Stimulated activated CD8-positive, alpha-beta memory T cell treated with anti-CD3 and anti-CD28 coated beads, Interleukin-7, amount 100 ng/mL, for 1 hour (primary cell): ENCODE measurements around the gene HOXC9.

ENCODE experiments used
- DNase-seq, 2 donors: peaks; one replicate each; pipeline ENCODE4 v3.0.0-alpha.2; 2020; ENCODE audit warnings: low read depth in 2 of 2

Gene HOXC9

GRCh38 chr12:54002278-54002914 lies 2.4 kb downstream of the HOXC9 start:
- no peak for DNase-seq

- no peak for DNase-seq
These were observed 3.0 kb downstream of the HOXC9 start for GRCh38 chr12:54002915-54003389.

- DNase-seq: no peak
These were observed 3.7 kb downstream of the HOXC9 start for GRCh38 chr12:54003625-54004024.

- DNase-seq: no peak
These were observed 4.3 kb downstream of the HOXC9 start for GRCh38 chr12:54004063-54004840.

DNA sequence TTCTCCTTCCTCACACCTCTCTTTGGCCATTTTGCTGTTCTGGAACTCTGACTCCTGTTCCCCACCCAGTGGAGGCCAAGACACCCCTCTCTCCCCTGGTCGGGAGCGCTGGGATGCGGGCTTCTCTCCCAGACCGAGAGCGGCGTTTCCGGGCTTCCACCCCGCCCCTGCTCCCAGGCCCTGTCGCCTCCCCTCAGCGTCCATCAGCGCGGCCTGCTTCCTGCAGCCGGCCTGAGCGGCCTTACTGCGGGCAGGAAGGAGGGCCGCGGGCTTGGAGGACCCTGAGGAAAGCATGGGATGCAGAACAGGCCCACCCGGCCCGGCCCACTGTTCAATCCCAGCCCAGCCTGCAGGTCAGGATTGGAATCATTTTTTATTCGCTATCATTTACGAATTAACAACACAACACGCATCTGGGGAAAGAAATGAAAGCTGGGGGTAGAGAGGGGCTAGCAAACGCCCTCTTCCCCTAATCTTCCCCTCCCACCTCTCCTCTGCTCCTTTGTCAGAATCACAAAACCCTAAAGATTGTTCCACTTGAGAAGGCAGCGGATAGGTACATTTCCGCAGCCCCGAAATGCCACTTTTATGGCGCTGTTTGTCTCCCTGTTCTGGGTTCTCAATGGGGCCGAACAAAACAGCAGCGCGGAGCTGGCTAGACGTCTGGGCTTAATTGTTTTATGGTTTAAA lies 5.0 kb downstream of the HOXC9 start:
- no peak for DNase-seq

DNA sequence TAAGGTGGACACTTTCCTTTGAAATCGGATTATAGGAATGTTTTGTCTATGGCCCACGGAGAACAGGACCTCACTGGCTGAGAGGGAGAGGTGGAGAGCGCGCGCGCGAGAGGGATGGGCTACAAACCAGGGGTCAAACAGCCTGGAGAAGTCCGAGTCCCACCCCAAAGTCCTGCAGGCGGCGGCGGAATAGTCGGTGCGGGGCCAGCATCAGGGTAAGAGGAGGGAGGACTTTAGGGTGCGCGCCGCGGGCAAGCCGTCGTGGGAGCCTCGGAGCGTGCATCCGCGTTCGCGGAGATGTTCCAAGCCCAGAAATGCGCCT lies 5.5 kb downstream of the HOXC9 start:
- DNase-seq: no peak

- peak; percentile 70 to 78 for DNase-seq
These were observed 6.0 kb downstream of the HOXC9 start for GRCh38 chr12:54005853-54006558.

DNA sequence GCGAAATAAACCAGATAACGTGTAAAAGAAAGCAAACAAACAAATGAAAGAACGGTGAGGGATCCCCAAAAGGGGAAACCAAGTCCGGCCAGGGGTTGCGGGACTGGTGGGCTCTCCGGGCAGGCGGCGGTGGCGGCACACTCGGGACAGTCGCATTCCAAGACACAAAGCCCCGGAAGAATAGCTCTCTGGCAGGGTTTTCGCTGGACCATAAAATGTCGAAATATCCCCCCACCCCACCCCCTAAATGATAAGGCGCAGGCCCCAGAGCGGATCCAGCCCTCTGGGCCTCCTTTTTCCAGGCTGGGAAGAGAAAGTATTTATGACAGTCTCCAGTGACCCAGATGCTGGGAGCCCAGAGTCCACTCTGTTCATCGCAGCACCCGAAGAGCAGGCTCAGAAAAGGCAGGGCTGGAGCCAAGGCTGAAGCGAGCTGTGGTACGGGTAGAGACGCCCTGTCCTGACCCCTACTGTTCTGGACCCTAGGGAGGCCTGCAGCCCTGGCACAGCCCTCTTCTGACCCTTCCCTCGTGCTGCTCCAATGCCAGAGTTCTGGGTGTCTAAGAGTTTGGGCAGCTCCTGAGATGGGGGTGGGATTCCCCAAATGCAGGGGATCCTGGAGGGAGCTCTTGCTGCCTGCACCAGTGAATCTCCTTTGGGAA lies 6.7 kb downstream of the HOXC9 start:
- DNase-seq: no peak

- DNase-seq: no peak
These were observed 7.7 kb downstream of the HOXC9 start for GRCh38 chr12:54007538-54008259.

DNA sequence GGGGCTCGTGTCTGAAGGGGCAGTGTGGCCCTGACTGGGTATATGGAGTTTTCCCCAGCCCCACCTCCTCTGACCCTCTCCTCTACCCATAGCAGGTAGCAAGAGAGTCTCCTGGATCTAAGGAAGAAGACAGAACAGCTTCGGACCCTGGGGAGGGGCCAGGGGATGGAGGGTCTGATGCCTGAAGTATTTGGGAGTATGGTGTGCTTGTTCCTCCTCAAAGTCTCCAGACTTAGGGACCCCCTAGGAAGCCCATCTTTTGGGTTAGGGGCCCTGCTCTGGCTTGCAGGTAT lies 8.2 kb downstream of the HOXC9 start:
- no peak for DNase-seq

DNA sequence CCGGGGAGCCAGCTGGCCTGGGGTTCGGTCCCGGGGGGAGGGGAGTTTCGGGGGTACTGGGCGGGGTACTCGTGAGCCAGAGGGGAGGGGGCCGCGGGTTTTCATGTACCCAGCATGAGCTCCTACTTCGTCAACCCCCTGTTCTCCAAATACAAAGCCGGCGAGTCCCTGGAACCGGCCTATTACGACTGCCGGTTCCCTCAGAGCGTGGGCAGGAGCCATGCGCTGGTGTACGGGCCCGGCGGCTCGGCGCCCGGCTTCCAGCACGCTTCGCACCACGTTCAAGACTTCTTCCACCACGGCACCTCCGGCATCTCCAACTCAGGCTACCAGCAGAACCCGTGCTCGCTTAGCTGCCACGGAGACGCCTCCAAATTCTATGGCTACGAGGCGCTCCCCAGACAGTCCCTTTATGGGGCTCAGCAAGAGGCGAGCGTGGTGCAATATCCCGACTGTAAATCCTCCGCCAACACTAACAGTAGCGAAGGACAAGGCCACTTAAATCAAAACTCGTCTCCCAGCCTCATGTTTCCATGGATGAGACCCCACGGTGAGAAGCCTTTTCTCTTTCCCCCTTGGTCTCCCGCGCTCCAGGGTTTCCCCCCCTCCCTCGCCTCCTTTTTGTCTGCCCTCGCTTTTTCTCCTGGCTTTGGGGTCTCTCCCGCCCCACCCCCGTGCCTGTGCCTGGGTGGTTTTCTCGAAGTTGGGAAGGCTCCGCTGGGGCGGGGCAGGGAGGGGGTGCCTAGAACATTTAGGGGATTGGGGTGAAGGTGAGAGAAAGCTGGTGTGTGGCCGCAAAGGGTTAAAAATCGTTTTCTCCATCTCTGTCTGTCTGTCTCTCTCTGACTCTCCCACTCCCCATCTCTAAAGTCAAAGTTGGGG lies 9.5 kb downstream of the HOXC9 start:
- DNase-seq: no peak

DNA sequence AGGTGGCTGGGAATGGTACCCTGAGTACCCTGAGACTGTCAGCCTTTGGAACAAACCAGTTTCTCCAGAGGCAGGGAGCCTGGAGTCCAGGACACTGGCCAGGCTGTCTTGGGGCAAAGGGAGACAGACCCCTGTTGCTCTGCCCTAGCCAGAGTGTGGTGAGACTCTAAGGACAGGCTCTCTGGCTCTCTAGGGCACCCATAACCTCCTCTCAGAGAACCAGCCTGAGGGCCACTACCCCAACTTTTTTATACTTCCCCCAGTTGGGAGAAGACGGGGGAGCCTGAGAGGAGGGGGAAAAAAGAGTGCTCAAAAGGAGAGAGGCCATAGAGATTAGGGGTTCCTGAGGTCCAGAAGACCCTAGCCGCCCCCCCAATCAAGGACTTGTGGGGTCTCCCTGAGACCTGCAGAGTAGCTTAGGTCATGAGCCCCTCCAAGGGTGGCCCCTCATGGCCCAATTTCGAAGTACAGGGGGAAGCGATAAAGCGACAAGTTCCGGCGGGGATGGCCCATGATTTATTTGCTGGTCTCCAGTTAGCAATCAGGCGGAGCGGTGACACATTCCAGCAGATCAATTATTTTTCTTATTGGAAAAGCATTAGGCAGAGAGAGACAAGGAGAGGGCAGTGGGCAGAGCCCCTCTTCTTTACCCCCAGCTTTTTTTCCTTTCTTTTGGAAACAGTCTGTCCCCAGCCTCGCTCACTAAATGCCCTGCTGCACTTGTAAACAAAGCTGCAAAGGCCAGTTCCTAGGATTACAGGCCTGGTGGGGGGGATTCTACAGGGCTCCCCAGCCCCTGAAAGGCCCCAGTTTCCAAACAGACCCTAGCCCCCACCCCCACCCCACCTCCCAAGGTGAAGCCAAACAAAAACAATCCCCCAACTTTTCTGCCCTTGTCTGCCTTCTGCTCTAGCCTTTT lies 10.4 kb downstream of the HOXC9 start:
- DNase-seq: no peak

DNA sequence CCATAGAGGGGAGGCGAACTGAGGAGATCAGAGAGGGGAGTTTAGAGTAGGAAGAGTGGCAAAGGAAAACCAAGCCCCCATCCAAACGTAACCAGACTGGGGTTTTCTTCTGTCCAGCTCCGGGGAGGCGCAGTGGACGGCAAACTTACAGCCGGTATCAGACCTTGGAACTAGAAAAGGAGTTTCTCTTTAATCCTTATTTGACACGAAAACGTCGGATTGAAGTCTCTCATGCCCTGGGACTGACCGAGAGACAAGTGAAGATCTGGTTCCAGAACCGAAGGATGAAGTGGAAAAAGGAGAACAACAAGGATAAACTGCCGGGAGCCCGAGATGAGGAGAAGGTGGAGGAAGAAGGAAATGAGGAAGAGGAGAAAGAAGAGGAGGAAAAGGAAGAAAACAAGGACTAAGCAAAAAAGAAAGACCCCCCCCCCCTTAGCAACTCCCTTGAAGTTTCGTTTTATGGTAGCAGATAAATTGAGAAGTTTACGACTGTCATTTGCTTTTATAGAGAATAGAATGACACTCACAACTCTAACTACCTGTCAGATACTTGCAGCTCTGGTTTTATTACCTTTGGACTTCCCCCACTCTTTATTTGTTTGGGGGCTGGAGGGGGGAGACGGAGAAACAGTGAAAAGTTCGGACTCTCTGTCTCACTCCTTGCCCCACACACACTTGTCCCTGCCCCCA lies 11.2 kb downstream of the HOXC9 start:
- DNase-seq: no peak

- no peak for DNase-seq
These were observed 11.9 kb downstream of the HOXC9 start for GRCh38 chr12:54011665-54012532.

- no peak for DNase-seq
These were observed 12.9 kb downstream of the HOXC9 start for GRCh38 chr12:54012631-54013409.

DNA sequence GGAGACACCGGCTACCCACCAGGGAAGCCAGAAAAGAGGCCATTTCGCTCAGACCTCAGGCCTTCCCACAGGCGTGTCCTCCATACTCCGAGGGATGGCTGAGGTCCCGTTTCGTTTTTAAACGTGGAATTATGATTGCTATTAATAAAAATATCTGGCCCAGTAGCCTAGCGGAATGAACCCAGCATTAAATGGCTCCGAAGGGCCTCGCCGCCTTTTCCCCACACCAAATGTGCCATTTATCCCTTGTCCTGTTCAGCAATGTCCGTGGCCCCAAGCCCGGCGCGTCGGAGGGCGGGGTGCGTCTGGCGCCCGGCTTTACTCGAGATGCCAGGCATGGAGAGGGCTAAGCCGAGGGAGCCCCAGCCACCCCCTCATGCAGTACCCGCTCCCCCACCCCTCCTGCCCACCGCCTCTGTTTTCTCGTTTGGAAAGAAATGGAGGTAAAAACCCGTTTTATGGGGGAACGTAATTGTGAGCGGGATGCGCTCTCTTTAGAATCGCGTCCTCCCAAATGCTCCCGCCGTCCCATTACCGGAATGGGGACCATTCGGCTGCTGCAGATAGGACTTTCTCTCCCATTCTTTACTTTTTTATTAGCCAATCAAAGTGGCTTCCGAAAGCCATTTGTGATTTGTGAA lies 14.5 kb downstream of the HOXC9 start:
- no peak for DNase-seq
